Body of pancreas (tissue), 4 donors: Measurements from ENCODE around the gene NUP210.

Source experiments
- POLR2A ChIP-seq, 3 donors: fragments of 450-650 bp; IDR thresholded peaks; one replicate each; pipeline ENCODE4 v1.6.1; 2016; ENCODE audit warnings: antibody characterized with exemption in 3 of 3, mild to moderate bottlenecking in 2 of 3
- TF ChIP-seq, protein P1 (sequence below), 7 experiments: fragments of 450-650 bp in 4 of 7; fragments of 200-600 bp in 3 of 7; sonication (generic) in 3 of 7; IDR thresholded peaks; one replicate each; pipeline ENCODE4 v1.5.1; 2016 to 2019; ENCODE audit warnings: antibody characterized with exemption in 7 of 7

GRCh38 chr3:13272831-13273603 lies 147.1 kb downstream of the NUP210 start:
- TF ChIP-seq, protein P1, sequence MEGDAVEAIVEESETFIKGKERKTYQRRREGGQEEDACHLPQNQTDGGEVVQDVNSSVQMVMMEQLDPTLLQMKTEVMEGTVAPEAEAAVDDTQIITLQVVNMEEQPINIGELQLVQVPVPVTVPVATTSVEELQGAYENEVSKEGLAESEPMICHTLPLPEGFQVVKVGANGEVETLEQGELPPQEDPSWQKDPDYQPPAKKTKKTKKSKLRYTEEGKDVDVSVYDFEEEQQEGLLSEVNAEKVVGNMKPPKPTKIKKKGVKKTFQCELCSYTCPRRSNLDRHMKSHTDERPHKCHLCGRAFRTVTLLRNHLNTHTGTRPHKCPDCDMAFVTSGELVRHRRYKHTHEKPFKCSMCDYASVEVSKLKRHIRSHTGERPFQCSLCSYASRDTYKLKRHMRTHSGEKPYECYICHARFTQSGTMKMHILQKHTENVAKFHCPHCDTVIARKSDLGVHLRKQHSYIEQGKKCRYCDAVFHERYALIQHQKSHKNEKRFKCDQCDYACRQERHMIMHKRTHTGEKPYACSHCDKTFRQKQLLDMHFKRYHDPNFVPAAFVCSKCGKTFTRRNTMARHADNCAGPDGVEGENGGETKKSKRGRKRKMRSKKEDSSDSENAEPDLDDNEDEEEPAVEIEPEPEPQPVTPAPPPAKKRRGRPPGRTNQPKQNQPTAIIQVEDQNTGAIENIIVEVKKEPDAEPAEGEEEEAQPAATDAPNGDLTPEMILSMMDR (IDR thresholded peaks at IDR 0.05), result no peak
- TF ChIP-seq POLR2A (IDR thresholded peaks at IDR 0.05), result no peak
